ENCODE data around the gene POMT1.

POMT1 gene

GRCh38 chr9:131520503-131520902, 17.8 kb downstream of the POMT1 start:
- H3K36me3 ChIP-seq: peaks cover 71% of the 10 kb centered on the region
- no peak overlapping the region for H3K4me3 ChIP-seq (ENCODE audit: low read depth in 1 of 2, low read length in 1 of 2)
- no peaks in the 10 kb centered on the region for H3K27me3 ChIP-seq

GRCh38 chr9:131521203-131521602, 18.5 kb downstream of the POMT1 start:
- Histone ChIP-seq H3K4me3 (ENCODE audit: low read depth in 1 of 2, low read length in 1 of 2) (no peak overlapping the region), H3K27me3 (no peaks in the 10 kb centered on the region), H3K9me3 (peaks cover 8% of the 10 kb centered on the region), H3K27ac (no peak overlapping the region), H3K36me3 (peaks cover 78% of the 10 kb centered on the region), H3K4me1 (ENCODE audit: control insufficient read depth in 1 of 2, insufficient read depth in 1 of 2, low read depth in 1 of 2, low read length in 1 of 2) (no peaks in the 10 kb centered on the region)
- TF ChIP-seq CTCF (IDR thresholded peaks at IDR 0.05): no peak

More at GRCh38 chr9:131520503-131520902, 17.8 kb downstream of the POMT1 start:
- TF ChIP-seq CTCF (IDR thresholded peaks at IDR 0.05): no peak
- no peak overlapping the region for H3K27ac ChIP-seq
- H3K4me1 ChIP-seq (ENCODE audit: control insufficient read depth in 1 of 2, insufficient read depth in 1 of 2, low read depth in 1 of 2, low read length in 1 of 2): no peaks in the 10 kb centered on the region
- peaks cover 14% of the 10 kb centered on the region for H3K9me3 ChIP-seq

GRCh38 chr9:131521822-131522221, 19.1 kb downstream of the POMT1 start:
- Histone ChIP-seq H3K9me3 (peaks cover 2% of the 10 kb centered on the region), H3K4me3 (ENCODE audit: low read depth in 1 of 2, low read length in 1 of 2) (no peak overlapping the region), H3K27ac (no peak overlapping the region), H3K4me1 (ENCODE audit: control insufficient read depth in 1 of 2, insufficient read depth in 1 of 2, low read depth in 1 of 2, low read length in 1 of 2) (no peaks in the 10 kb centered on the region), H3K36me3 (peaks cover 85% of the 10 kb centered on the region), H3K27me3 (no peaks in the 10 kb centered on the region)
- no peak for TF ChIP-seq CTCF (IDR thresholded peaks at IDR 0.05)

- no peak overlapping the region for H3K27ac ChIP-seq
- TF ChIP-seq CTCF (IDR thresholded peaks at IDR 0.05): no peak
- H3K4me1 ChIP-seq (ENCODE audit: control insufficient read depth in 1 of 2, insufficient read depth in 1 of 2, low read depth in 1 of 2, low read length in 1 of 2): no peaks in the 10 kb centered on the region
- H3K9me3 ChIP-seq: no peaks in the 10 kb centered on the region
- no peak overlapping the region for H3K4me3 ChIP-seq (ENCODE audit: low read depth in 1 of 2, low read length in 1 of 2)
- H3K36me3 ChIP-seq: peaks cover 89% of the 10 kb centered on the region
- no peaks in the 10 kb centered on the region for H3K27me3 ChIP-seq
Observed at GRCh38 chr9:131522257-131523085, 19.8 kb downstream of the POMT1 start.

- TF ChIP-seq CTCF (IDR thresholded peaks at IDR 0.05): no peak
Observed at GRCh38 chr9:131523086-131523388, 20.3 kb downstream of the POMT1 start.

More at GRCh38 chr9:131523086-131523388, 20.3 kb downstream of the POMT1 start:
- Histone ChIP-seq H3K4me1 (ENCODE audit: control insufficient read depth in 1 of 2, insufficient read depth in 1 of 2, low read depth in 1 of 2, low read length in 1 of 2) (no peaks in the 10 kb centered on the region), H3K27me3 (no peaks in the 10 kb centered on the region), H3K4me3 (ENCODE audit: low read depth in 1 of 2, low read length in 1 of 2) (no peak overlapping the region), H3K36me3 (peaks cover 95% of the 10 kb centered on the region), H3K9me3 (no peaks in the 10 kb centered on the region), H3K27ac (no peak overlapping the region)

Data from neutrophil (primary cell).